ENCODE measurements around the gene SAMD11.

Gene SAMD11

DNA sequence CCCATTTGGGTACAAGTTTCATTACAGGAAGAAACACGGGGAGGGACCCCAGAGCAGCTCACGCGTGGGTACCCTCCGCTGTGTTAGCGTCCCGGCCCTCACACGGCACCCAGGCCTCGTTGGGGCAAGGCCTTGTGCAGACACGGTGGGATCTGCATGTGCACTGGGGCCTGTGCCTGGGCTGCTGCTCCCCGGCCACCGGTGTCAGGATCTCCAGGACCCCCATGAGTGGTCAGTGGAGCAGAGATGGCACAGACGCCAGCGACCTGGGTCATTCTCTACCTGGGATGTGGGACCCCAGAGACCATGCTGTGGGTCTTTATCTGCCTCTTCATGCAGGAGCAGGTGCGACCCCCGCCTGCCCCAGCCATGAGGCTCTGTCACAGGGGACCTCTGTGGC is 5.4 kb upstream of the SAMD11 start:
- ATAC-seq, result no peak

DNA sequence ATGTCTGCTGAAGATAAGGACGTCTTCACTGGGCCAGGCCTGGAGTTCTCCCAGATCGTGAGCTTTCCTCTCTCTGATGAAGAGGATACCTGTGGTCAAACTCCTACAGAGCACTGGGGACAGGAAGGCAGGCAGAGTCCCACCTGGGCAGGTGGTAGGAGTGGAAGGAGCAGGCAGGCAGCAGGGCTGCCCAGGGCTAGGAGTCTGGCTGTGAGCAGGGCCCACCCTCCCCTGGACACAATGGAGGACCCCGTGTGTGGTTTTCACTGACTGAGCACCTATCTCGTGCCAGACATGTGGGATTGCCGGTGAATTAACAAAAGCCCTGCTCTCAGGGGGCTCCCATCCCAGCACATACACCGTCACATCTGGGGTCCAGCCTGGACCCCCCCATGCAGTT is 4.9 kb upstream of the SAMD11 start:
- no peak for ATAC-seq

DNA sequence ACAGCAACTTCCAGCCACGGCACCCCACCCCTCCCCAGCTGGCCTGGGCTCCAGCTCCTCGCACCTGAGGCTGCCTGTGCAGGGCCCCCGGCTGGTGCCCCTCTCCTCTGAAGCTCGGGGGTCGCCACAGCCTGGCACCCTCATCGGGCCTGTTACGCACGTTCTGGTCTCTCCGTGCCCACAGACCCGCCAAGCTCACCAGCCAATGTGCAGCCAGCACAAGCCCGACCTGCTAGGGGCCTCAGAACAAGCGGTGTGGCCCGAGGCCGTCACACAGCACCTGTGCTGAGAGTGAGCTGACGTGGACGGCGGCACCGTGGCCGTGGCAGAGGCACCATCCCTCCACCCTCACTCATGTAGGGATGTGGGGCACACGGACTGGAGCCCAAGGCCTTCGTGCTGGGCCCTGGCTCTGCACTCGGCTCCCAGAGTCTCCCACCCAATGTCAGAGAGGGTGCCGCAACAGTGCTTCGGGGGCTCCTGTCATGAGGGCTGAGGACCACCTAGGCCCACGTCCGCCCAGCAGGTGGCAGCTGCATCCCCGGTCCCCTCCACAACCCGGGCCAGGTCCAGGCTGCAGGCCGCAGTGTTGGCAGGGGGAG is 4.4 kb upstream of the SAMD11 start:
- ATAC-seq, result no peak

DNA sequence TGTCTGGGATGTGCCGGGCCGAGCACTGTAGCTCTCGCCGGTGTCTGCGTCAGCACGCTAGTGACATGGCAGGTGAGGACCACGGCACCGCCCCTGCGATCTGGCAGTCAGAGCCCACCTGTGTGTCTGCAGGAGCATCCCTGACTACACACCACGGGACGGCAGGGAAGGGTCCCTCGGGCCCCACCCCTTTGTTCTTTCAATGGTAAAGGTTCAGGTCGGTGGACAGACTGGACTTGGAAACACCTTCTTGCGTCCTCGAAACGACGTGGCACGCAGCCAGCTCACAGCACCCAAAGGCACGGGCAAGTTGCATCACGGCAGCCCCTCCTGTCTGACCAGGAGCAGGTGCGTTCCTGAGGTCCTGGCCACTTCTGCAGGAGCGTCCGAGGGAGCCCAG is 3.7 kb upstream of the SAMD11 start:
- no peak for ATAC-seq

DNA sequence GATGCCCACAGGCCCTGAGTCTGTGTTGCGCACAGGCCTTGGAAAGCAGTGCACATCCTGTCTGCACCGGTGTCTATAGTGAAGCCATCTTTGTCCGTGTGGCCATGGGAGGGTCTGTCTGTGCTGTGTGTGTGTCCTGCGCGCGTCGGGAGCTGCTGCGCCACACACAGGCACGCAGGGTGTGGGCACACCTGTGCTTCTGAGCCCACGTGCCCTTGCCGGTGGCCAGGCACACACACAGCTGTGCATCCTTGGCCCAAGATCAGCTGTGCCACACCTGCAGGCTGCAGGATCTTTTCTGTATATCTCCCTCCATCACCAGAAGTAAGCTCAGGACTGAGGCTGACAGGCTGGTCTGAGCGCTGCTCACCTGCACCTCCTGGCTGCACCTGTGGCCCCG is 3.2 kb upstream of the SAMD11 start:
- no peak for ATAC-seq

DNA sequence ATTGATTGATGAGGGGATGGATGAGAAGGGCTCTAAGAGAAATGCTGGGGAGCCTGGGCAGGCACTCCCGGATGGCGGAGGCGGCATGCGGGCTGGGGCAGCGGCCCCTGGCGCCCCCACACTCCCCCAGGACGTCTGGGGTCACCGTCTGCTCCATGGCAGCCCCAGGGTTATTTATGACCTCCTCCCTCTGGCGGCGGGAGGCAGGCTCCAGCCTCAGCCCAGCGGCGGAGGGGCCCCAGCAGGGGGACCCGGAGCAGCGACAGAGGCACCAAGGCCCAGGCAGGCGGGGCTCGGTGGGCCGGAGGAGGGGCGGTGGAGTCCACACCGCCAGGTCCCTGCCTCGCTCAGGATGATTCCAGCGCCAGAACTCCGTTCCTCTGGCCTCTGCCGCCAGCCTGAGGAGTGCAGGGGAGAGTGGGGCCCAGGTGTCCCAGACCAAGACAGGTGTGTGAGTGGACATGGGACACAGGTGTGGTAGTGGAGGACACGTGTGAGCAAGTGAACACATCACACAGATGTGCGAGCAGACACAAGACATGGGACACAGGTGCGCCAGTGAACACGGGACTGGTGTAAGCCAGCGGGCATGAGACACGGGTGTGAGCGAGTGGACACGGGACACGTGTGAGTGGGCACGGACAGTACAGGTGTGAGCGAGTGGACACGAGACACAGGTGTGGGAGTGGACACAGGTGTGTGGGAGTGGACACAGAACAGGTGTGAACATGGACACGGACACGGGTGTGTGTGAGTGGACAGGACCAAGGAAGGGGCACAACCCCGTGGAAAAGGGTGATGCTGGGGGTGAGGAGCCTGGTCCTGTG is 2.5 kb upstream of the SAMD11 start:
- peak; percentile 44 to 54 for ATAC-seq

DNA sequence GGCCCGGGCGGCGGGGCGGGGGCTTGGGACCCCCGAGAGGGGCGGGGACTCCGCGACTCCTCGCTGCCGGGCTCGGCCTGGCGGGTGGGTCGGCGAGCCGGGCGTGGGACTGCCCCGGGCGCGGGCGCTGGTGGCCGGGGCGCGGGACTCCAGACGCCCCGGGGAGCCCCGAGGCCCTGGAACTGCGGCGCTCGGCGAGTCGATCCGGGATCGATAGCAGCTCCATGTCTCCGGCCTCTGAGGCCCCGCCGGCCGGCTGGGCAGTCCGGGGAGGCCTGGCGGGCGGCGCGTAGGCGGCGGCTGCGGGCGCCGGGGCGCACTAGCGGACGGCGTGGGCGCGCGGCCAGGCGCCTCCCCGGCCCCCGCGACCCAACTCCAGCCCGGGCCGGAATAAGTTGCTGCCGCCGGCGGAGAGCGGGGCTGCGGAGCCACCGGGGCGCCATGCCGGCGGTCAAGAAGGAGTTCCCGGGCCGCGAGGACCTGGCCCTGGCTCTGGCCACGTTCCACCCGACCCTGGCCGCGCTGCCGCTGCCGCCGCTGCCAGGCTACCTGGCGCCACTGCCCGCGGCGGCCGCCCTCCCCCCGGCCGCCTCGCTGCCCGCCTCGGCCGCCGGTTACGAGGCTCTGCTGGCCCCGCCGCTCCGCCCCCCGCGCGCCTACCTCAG is 400 bp downstream of the SAMD11 start:
- no peak for ATAC-seq

DNA sequence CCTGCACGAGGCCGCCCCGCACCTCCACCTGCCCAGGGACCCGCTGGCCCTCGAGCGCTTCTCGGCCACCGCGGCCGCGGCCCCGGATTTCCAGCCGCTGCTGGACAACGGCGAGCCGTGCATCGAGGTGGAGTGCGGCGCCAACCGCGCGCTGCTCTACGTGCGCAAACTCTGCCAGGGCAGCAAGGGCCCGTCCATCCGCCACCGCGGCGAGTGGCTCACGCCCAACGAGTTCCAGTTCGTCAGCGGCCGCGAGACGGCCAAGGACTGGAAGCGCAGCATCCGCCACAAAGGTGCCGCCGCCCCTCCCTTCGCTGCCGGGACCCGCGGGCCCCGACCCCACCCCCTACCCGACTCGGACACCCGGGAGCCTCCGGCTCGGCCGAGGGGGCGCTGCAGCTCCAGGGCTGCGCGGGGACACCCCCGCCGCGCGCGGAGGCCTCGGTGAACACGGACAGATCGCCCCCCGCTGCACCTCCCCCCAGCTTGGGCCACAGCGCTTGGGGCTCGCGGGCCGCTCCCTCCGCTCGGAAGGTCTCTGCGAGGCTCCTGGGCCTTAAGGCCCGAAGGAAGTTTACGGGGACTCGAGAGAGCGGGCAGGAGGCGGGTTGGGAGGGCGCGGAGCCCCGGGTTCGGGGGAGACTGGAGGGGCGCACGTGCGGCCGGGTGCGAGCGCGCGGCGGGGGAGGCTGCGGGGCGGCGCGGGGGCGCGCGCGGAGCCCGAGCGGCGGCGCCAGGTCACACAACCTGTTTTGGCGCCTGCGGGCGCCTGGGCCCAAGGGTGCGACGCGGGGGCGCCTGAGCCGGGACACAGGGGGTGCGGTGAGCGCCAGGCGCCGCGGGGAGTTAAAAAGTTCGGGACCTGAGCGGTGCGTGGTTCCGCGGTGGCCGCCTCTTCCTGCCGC is 1.2 kb downstream of the SAMD11 start:
- no peak for ATAC-seq

DNA sequence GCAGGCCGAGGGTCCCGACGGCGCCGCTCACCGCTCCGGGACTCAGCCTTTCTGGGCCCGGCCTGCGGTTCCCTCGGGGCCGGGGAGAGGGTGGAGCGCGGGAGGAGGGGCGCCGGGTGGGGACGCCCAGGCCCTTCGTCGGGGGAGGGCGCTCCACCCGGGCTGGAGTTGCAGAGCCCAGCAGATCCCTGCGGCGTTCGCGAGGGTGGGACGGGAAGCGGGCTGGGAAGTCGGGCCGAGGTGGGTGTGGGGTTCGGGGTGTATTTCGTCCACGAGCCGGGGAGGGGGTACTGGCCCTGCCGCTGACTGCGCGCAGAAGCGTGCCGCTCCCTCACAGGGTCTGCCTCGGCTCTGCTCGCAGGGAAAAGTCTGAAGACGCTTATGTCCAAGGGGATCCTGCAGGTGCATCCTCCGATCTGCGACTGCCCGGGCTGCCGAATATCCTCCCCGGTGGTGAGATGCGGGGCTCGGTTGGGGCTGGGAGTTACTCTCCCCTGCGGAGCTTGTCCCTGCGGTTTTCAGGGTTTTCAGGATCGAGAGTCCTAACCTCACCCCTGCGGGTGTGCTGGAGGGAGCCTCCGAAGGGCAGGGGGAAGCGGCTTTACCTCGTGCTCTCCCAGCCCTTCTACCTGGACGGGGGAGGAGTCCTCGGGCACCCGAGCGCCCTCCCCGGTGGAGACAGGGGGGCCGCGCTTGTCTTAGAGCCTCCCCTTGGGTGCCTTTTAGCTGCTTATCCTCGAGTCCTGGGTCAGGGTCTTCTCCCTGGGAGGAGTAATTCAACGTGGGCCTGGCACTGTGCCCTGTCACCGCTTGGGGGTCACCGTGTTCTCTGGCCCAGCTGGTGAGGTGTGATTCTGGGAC is 2.1 kb downstream of the SAMD11 start:
- no peak for ATAC-seq

DNA sequence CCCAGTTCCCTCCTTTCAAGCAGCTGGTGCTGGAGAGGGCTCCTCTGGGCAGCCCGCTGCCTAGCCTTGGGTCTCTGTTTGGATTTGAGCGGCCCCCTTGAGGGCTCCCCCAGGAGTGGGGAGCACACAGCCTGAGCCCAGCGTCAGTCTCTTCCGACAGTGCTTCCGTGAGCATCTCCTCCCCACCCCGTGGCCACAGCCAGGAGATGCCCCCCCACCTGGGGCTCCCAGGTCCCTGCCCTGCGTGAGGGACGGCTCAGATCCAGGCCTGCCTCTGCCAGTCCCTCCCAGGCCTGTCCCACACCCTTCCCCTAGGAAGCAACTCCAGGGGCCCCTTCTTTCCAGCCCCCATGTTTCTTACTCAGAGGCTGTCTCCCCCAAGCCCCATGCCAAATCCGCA is 3.5 kb downstream of the SAMD11 start:
- ATAC-seq, result no peak

DNA sequence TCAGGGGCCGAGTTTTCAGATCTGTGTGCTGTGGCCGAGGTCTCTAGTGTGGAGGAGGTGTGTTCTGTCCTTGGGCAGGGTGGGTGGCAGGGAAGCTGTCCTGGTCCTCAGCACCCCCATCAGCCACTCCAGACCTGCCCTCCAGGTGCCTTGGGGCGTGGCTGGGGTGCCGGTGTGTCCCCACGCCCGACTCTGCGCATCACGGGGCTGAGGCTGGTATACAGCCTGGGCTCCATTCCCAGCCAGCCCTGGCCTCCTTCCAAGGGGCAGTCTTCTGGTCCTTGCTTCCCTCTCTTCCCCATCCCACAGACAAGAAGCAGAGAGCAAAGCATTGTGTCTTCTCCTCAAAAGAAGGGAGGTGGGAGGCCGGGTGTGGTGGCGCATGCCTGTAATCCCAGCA is 4.0 kb downstream of the SAMD11 start:
- ATAC-seq, result no peak

DNA sequence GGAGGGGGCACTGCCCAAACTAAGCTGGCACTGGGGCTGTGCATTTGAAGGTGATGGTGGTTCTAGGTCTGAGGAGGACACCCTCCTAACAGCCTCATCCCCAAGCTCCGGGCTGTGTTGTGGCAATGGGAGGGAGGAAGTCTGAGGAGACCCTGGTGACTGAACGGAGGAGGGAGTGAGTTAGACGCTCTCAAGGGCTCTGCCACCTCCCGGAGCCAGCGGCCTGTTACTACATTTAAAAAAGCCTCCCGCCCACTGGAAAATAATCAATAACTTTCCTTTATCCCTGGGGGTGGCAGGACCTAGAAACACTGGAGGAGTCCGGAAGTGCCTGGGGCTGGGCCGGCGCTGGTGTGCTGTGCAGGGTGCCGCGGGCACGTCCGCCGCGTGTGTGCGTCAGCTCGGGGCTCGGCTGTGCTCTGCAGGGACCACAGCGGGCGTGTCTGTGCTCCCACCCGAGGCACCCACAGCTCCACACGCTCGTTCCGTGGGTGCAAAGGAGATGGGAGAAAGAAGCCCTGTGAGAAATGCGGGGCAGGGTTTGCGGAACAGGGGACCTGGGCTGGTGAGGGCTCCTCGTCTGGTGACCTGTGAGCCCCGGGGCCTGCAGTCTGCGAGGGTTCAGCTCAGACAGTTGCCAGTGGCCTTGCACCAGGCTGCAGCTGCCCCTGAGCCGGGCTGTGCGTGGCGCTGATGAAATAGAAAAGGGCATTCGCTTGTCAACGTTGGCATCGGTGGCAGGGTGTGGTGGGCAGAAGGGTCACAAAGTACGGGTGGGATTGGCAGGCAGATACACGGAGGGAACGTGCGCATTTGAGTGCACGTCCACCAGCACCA is 5.3 kb downstream of the SAMD11 start:
- no peak for ATAC-seq

DNA sequence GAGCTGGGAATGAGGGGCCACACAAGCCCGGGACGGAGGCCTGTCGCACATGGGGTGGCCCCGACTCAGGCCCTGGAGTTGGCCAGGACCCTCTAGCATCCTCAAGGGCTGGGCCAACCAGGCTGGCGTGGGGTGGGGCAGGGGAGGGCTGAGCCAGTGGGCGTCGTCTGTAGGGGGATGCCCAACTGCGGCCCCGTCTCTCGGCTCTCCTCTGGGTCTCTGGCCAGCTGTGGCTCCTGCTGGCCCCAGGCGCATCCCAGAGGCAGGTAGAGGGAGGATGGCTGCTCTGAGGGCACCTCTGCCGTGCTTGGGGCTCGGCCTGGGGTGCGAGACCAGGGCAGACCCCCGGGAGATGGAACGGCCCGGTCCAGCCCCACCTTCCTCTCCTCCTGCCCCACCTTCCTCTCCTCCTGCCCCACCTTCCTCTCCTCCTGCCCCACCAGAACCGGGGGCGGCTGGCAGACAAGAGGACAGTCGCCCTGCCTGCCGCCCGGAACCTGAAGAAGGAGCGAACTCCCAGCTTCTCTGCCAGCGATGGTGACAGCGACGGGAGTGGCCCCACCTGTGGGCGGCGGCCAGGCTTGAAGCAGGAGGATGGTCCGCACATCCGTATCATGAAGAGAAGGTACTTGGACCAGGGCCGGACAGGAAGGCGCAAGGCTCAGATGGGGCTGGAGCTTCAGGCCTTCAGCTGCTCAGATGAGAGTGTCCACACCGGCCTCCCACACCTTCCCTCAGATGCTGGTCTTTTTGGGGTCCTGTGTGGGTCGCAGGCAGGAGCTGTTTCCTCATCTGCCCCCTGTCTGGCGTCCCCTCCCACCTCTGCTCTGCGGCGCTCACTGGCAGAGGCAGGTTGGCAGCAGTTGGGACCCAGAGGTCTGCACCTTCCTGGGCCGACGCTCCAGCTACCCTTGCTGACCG is 6.2 kb downstream of the SAMD11 start:
- no peak for ATAC-seq

DNA sequence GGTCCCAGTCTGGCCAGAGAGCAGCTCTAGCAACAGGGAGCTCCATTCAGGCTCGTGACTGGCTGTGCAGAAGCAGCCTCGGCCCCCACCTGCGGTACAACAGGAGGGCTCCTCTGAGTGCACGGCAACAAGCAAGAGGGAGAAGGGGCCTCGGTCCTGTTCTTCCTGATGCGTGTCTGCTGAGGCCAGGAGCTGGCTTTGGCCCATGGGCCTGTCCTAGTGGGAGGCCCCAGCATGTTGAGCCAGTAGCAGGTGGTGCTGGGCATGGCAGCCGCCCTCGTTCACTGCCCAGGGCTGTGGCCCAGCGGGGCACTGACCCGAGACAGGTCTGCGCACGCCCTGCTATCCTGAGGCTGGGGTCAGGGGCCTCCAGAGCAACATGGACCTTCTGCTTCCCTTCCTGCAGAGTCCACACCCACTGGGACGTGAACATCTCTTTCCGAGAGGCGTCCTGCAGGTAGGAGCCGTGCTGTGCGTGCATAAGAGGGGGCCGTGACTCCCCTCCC is 7.0 kb downstream of the SAMD11 start:
- ATAC-seq, result no peak

DNA sequence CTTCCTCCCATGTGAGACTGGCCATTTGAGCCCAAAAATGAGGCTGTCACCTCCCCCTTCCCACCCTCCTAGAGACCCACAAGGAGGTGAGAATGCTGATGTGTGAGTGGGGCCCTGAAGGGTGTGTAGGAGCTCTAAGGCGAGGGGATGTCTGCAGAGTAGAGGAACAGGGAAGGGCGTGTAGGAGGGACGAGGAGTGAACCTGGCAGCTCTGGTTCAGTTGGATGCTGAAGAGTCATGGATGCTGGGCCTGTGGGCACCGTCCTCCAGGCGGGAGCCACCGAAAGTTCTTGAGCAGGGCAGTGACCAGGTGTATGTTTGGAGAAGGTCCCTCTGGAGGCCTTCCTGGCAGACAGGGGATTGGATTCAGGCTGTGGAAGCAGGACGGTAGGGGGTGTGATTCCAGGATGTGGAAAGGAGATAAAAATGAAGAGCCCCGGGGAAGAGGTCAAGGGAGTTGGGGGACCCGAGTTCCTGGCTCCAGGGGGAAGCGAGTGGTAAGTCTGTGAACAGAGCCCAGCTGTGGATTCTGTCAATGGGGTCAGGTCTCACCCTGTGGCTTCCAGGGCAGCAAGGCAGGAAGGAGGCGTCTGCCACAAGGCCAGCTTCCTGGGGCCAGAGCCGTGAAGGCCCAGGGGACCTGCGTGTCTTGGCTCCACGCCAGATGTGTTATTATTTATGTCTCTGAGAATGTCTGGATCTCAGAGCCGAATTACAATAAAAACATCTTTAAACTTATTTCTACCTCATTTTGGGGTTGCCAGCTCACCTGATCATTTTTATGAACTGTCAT is 7.9 kb downstream of the SAMD11 start:
- ATAC-seq, result no peak

DNA sequence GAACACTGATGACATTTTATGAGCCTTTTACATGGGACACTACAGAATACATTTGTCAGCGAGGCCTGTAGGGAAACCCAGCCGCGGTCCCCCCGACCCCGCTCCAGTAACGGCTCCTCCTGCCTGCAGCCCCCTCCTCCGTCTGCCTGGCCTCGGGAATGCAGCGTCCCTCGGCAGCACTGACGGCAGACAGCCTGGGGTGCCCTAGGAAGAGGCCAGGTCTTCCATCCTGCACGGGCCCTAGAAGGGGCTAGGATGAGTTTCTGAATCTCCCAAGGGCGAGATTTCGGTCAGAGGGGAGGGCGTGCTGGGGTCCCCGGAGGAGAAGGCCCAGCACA is 8.4 kb downstream of the SAMD11 start:
- no peak for ATAC-seq

DNA sequence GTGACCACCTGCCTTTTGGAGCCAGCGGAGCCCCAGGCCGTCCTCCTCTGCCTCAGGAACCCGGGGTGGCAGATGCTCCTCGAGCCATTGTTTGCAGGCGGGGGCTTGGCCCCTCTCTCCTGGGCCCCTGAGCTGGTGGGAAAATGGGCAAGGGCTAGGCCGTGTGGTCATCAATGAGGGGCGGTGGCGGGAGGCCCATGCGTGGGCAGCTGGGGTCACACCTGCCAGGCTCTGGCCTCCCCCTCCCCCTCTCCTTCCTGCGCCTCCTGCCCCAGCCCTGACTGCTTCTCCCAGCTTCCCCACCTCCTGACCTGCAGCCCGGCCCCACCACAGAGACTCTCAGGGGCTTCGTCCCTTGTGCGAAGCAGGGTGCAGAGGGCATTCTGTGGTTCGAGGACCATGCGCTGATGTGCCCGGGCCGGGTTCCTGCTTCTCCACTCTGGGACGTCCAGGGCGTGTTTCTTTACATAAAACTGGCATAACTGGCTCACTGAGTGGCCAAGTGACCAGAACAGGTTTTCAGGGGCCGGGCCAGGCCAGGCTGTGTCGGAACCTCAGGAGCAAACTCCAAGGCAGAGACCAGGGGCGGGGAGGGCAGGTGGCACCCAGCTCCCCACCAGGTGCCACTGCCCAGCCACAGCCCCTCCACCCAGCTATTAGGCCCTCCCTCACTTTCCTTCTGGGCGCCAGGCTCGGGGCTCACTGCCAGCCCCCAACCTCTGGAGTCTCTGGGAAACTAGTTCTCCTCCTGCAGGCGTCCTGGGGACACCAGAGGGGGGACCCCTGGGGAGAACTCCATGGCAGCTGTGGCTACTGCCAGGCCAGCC is 9.3 kb downstream of the SAMD11 start:
- ATAC-seq, result no peak

DNA sequence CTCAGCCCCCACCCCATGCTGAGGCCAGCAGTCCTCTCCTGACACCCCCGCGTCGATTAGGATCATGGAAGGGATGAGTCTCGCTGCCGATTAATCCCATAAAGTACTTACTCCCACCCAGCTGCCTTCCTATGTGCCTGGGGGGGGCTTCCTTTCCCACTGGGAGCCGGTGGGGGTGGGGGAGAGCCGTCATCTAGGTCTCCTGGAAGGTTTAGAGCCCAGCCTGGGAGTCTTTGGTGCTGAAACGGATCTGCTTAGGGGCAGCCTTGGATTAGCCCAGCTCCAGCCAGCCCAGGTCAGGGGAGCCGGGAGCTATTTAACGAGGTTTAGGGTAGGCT is 9.8 kb downstream of the SAMD11 start:
- no peak for ATAC-seq
